GM19099 (cell line): ENCODE results near the gene MAD2L1BP.

Experiments used
- POLR2A ChIP-seq: IDR thresholded peaks from 3 replicates; pipeline ENCODE4 v1.6.1; 2011; ENCODE audit warnings: low read depth; ENCODE audit not compliant: insufficient read length; ENCODE audit errors: extremely low read depth

MAD2L1BP gene

GRCh38 chr6:43639984-43640800, 4.6 kb downstream of the MAD2L1BP start:
- TF ChIP-seq POLR2A = no peak

- TF ChIP-seq POLR2A = no peak
Measured at GRCh38 chr6:43644940-43645612, 9.4 kb downstream of the MAD2L1BP start, which contains the start of gene RSPH9. Gene RSPH9, plus strand, starts transcription at chr6:43645036. Its CDS starts 63 bp downstream, at chr6:43645099.

- no peak for TF ChIP-seq POLR2A
Measured at GRCh38 chr6:43645613-43645964, 9.9 kb downstream of the MAD2L1BP start.

- TF ChIP-seq POLR2A = no peak
Measured at GRCh38 chr6:43647613-43648012, 12.0 kb downstream of the MAD2L1BP start.

GRCh38 chr6:43648248-43648647, 12.6 kb downstream of the MAD2L1BP start:
- no peak for TF ChIP-seq POLR2A

GRCh38 chr6:43657221-43657802, 21.7 kb downstream of the MAD2L1BP start:
- TF ChIP-seq POLR2A = no peak

GRCh38 chr6:43658161-43658560, 22.5 kb downstream of the MAD2L1BP start:
- TF ChIP-seq POLR2A = no peak

GRCh38 chr6:43665376-43665775, 29.7 kb downstream of the MAD2L1BP start:
- no peak for TF ChIP-seq POLR2A

- TF ChIP-seq POLR2A = no peak
Measured at GRCh38 chr6:43666196-43666920, 30.7 kb downstream of the MAD2L1BP start.

- no peak for TF ChIP-seq POLR2A
Measured at GRCh38 chr6:43667245-43668150, 31.9 kb downstream of the MAD2L1BP start.

- TF ChIP-seq POLR2A = no peak
Measured at GRCh38 chr6:43668151-43669028, 32.8 kb downstream of the MAD2L1BP start.

GRCh38 chr6:43669050-43669921, 33.6 kb downstream of the MAD2L1BP start:
- no peak for TF ChIP-seq POLR2A

GRCh38 chr6:43669922-43670622, 34.4 kb downstream of the MAD2L1BP start:
- TF ChIP-seq POLR2A = no peak
